ENCODE measurements around the gene NFKBIB. TPM values are rescaled to one million over a fixed set of nuclear protein-coding genes. Genes with fewer than 3 reads are reported as not detected.

The NFKBIB gene
- total RNA-seq, 1 donor from 2014 or later = 18.8 TPM

DNA sequence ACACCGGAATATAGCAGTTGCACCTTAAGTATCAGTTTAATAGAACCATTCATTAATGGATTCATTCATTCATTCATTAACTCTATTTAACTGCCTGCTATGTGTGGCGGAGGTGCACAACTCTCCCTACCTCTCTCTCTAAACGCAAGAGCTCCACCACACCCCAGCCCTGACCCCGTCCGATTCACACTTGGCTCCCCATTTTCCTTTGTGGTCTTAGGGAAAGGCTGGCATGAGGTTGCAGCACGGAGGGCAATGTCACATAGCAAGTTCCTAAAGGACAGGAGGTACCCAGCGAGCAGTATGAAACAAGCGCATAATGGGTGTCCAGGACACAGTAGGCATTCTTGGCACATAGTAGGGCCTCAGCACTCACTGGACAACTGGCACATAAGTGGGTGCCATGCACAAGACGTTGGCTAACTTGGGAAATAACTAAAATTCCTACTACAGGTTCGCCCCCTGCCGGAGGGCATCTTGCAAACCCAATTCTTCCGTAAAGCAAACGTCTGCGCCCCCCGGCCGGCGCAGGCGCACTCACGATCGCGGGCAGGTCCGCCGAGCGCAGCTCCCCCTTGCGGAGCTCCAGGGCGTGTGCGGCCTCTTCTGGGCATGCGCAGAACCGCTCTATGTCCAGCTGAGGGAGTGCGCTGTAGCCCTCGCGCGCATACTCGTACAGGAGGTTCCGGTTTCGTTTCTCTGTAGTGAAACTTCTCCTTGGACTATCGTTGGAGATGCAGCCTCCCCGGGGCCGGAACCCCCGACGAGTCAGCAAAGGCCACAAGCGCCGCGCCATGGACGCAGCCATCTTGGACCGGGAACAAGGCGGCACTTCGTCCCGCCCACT lies 30.4 kb downstream of the NFKBIB start, which contains the start of gene SARS2:
Gene SARS2 (minus strand): TSS at position 835 of the 847 bp plus-strand sequence. CDS start 27 bp downstream, at position 808.
- TF ChIP-seq, protein P1, sequence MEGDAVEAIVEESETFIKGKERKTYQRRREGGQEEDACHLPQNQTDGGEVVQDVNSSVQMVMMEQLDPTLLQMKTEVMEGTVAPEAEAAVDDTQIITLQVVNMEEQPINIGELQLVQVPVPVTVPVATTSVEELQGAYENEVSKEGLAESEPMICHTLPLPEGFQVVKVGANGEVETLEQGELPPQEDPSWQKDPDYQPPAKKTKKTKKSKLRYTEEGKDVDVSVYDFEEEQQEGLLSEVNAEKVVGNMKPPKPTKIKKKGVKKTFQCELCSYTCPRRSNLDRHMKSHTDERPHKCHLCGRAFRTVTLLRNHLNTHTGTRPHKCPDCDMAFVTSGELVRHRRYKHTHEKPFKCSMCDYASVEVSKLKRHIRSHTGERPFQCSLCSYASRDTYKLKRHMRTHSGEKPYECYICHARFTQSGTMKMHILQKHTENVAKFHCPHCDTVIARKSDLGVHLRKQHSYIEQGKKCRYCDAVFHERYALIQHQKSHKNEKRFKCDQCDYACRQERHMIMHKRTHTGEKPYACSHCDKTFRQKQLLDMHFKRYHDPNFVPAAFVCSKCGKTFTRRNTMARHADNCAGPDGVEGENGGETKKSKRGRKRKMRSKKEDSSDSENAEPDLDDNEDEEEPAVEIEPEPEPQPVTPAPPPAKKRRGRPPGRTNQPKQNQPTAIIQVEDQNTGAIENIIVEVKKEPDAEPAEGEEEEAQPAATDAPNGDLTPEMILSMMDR (IDR thresholded peaks at IDR 0.05; ENCODE audit: unreplicated experiment) = peak; percentile 100
- H3K36me3 Mint-ChIP-seq (ENCODE audit: insufficient read depth) = peaks cover 25% of the 10 kb centered on the region
- H3K9me3 Mint-ChIP-seq (ENCODE audit: low read depth) = peaks cover 6% of the 10 kb centered on the region
- H3K4me3 Mint-ChIP-seq (ENCODE audit: low read depth) = peak within 1 kb of the TSS; percentile 99
- H3K27me3 Mint-ChIP-seq = no peaks in the 10 kb centered on the region
- peak; percentile 92 for DNase-seq (ENCODE audit: low spot score, unreplicated experiment)
- peaks cover 14% of the 10 kb centered on the region for H3K4me1 Mint-ChIP-seq (ENCODE audit: low read depth)
- H3K27ac Mint-ChIP-seq = peak within 1 kb of the TSS; percentile 99

DNA sequence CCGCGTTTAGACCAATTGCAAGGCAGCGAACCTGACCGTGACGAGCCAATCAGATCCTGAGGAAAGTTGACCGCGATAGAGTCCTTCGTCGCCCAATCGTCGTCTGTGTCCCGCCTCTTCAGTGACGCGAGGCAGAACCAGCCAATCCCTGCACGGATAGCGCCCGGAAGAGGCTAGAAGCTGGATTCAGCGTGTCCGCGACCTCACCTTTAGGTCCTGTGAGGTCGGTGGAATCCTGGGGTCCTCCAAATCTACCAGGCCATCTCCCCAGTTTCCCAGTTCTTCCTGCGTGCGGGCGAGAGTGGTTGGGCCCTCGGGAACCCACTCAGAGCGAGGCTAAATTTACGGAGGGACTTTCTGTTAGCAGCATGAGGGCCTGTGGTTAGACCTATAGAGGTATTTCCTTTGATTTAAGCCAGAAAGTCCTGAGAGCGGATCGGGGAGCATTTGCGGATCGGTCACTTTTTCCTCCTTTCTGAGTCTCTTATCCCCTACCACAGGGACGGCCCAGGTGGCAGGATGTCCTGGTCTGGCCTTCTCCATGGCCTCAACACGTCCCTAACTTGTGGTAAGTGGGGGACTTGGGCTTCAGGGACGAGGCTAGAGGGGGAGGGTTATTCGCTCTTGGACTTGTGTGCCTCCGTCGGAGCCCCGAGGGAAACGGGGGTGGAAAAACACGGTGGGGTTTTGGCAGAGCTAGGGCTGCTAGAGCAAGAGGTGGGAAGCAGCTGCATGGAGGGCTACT lies 31.2 kb downstream of the NFKBIB start, which contains the start of gene MRPS12:
Gene MRPS12 (plus strand): TSS at position 169 of the 745 bp plus-strand sequence. CDS start 351 bp downstream, at position 520.
- Mint-ChIP-seq H3K4me1 (ENCODE audit: low read depth) (peaks cover 14% of the 10 kb centered on the region), H3K9me3 (ENCODE audit: low read depth) (peaks cover 10% of the 10 kb centered on the region), H3K27me3 (no peaks in the 10 kb centered on the region), H3K4me3 (ENCODE audit: low read depth) (peak within 1 kb of the TSS; percentile 99), H3K27ac (peak within 1 kb of the TSS; percentile 99), H3K36me3 (ENCODE audit: insufficient read depth) (peaks cover 31% of the 10 kb centered on the region)
- TF ChIP-seq, protein P1 (IDR thresholded peaks at IDR 0.05; ENCODE audit: unreplicated experiment) = no peak
- DNase-seq (ENCODE audit: low spot score, unreplicated experiment) = peak; percentile 94

DNA sequence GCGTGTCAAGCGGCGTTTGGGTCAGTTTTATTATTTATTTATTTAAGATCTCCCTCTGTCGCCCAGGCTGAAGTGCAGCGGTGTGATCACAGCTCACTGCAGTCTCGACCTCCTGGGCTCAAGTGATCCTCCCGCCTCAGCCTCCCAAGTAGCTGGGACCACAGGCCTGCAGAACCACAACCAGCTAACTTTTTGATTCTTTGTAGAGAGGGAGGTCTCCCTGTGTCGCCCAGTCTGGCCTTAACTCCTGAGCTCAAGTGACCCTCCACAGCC lies 31.7 kb downstream of the NFKBIB start:
- Mint-ChIP-seq H3K36me3 (ENCODE audit: insufficient read depth) (peaks cover 33% of the 10 kb centered on the region), H3K4me3 (ENCODE audit: low read depth) (peak overlapping the region; percentile 99), H3K4me1 (ENCODE audit: low read depth) (peaks cover 14% of the 10 kb centered on the region), H3K27me3 (no peaks in the 10 kb centered on the region), H3K9me3 (ENCODE audit: low read depth) (peaks cover 10% of the 10 kb centered on the region), H3K27ac (peak overlapping the region; percentile 99)
- TF ChIP-seq, protein P1 (IDR thresholded peaks at IDR 0.05; ENCODE audit: unreplicated experiment) = no peak
- no peak for DNase-seq (ENCODE audit: low spot score, unreplicated experiment)

DNA sequence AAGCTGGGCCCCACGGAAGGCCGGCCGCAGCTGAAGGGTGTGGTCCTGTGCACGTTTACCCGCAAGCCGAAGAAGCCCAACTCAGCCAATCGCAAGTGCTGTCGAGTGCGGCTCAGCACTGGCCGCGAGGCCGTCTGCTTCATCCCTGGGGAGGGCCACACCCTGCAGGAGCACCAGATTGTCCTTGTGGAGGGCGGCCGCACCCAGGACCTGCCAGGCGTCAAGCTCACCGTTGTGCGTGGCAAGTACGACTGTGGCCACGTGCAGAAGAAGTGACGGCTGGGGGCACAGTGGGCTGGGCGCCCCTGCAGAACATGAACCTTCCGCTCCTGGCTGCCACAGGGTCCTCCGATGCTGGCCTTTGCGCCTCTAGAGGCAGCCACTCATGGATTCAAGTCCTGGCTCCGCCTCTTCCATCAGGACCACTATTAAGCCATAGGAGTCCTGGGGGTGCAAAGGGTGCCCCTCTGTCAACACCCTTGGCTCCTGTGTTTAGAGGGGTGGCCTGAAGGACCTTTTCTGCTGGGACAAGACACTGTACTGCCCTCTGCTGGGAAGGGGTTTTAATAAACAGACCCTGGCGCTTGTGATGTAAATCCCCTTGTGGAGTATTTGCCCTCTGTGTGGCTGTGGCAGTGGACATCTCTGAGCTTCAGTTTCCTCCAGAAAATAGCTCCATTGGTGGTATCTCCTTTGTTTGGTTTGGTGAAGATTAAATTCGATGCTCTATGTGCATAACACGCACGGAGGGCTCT lies 32.8 kb downstream of the NFKBIB start:
- Mint-ChIP-seq H3K36me3 (ENCODE audit: insufficient read depth) (peaks cover 33% of the 10 kb centered on the region), H3K4me3 (ENCODE audit: low read depth) (peak overlapping the region; percentile 48), H3K9me3 (ENCODE audit: low read depth) (peaks cover 10% of the 10 kb centered on the region), H3K4me1 (ENCODE audit: low read depth) (peaks cover 14% of the 10 kb centered on the region), H3K27ac (no peak overlapping the region), H3K27me3 (no peaks in the 10 kb centered on the region)
- DNase-seq (ENCODE audit: low spot score, unreplicated experiment) = no peak
- TF ChIP-seq, protein P1 (IDR thresholded peaks at IDR 0.05; ENCODE audit: unreplicated experiment) = peak; percentile 26

DNA sequence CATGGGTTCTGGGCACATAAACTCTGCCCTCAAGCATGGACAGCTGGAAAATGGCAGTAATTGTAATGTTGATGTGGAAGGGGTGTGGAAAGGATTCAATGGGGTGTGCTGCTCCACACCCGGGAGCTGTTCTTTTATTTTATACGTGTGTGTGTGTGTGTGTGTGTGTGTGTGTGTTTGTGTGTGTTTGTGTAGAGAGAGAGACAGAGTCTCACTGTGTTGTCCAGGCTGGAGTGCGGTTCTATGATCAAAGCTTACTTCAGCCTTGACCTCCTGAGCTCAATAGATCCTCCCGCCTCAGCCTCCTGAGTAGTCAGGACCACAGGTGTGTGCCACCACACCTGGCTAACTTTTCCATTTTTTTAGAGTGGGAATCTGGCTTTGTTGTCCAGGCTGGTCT lies 33.8 kb downstream of the NFKBIB start:
- Mint-ChIP-seq H3K27ac (no peak overlapping the region), H3K9me3 (ENCODE audit: low read depth) (peaks cover 10% of the 10 kb centered on the region), H3K4me3 (ENCODE audit: low read depth) (no peak overlapping the region), H3K36me3 (ENCODE audit: insufficient read depth) (peaks cover 33% of the 10 kb centered on the region), H3K4me1 (ENCODE audit: low read depth) (peaks cover 14% of the 10 kb centered on the region), H3K27me3 (no peaks in the 10 kb centered on the region)
- TF ChIP-seq, protein P1 (IDR thresholded peaks at IDR 0.05; ENCODE audit: unreplicated experiment) = no peak
- DNase-seq (ENCODE audit: low spot score, unreplicated experiment) = no peak
